ENCODE data around the gene DNAH10.
A peak's percentile ranks its signal among the peaks of the same experiment; 100 is the strongest.

Gene DNAH10

DNA sequence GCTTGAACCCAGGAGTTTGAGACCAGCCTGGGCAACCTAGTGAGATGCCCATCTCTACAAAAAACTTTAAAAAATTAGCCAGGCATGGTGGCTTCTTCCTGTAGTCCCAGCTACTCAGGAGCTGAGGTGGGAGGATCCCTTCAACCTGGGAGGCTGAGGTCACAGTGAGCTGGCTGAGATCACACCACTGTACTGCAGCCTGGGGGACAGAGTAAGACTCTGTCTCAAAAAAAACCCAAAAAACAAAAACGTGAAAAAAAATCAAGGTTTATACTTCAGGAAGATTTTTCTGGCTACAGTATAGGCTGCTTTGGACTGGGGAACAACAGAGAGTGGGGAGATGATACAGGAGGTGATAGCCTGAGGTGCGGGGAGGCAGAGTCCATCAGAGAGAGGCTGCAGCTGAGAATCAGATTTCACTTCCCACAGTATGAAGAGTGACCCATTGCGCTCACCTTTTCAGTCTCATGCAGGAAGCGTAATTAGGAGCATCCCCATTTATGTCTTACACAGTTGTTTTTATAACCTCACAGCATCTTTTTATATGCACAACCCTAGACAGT, 28.9 kb downstream of the DNAH10 start:
- no peak for DNase-seq (ENCODE audit: low read depth)

GRCh38 chr12:123794027-123794426, 31.9 kb downstream of the DNAH10 start:
- no peak for DNase-seq (ENCODE audit: low read depth)

DNA sequence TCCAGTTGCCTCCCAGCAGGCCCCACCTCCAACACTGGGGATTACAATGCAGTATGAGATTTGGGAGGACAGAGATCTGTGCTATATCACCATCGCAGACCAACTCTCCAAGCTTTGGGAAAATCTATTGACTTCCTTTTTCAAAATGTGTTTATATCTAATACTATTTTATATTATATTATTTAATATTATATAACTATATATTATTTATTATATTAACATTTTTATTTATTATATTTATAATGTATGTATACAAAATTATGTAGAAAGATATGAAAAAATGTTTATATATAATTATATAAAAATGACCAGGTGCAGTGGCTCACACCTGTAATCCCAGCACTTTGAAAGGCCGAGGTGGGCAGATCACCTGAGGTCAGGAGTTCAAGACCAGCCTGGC, 36.4 kb downstream of the DNAH10 start:
- DNase-seq (ENCODE audit: low read depth) = no peak

DNA sequence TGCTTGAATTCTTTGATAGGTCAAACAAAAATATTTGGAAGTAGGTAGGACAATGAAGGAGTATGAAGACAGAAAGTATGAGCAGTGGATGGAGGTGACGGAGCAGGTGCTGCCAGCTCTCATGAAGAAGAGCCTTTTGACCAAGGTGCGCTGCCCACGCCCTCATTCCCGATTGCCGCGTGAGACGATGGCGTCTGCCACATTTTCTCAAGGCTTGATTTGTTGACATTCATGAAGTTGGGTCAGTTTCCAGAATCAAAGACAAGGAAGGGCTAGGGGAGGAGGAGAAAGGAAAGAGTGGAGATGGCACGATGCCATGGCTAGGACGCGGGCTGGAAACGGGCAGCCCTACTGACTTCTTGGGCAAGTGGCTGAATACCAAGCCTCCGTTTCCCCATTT, 37.1 kb downstream of the DNAH10 start:
- DNase-seq (ENCODE audit: low read depth) = no peak

GRCh38 chr12:123801573-123802178, 39.6 kb downstream of the DNAH10 start:
- peak; percentile 36 for DNase-seq (ENCODE audit: low read depth)

DNA sequence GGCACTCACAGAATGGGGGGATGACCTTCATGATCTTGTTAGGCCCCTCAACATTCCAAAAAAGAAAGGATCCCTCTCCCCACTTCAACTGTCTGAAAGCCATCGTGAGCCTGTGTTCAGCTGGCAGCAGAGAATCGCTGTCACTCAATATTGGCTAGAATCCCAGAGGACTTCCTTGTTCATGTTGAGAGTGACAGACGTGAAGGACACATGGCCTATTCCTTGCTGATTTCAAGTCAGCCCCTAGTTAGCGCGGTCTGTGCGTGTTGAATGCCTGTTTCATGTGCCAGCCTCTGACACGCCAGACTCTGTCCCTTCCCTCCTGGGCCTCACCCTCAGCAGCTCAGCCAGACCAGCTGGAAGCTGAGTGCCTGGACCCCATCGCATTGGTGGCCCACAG, 43.1 kb downstream of the DNAH10 start:
- DNase-seq (ENCODE audit: low read depth) = no peak

DNA sequence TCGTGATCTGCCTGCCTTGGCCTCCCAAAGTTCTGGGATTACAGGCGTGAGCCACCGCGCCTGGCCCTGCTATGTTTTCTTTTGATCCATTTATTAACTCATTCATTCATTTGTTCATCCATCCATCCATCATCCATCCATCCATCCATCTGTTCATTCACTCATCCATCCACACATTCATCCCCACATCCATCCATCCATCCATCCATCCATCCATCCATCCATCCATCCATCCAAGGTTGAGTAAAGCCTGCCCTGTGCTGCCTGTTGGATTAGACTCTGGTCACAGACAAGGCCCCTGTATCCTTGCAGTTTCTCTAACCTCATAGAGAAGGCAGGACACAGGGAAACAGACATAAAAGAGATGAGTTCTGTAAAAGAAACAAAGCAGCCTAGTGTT, 44.9 kb downstream of the DNAH10 start:
- no peak for DNase-seq (ENCODE audit: low read depth)

DNA sequence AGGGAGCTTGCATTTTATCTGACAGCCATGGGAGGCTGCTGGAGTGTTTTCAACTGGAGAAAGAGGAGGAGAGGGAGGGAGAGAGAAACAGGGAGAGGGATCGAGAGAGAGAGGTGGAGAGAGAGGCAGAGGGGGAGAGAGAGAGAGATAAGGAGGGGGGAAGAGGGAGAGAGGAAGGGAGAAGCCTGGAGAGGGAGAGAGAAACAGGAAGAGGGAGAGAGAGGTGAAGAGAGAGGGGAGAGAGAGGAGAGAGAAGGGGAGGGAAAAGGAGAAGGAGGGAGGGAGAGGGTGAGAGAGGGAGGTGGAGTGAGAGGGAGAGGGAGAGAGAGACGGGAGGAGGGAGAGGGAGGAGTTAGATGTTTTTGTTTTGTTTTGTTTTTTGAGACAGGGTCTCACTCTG, 45.6 kb downstream of the DNAH10 start:
- peak; percentile 18 for DNase-seq (ENCODE audit: low read depth)

DNA sequence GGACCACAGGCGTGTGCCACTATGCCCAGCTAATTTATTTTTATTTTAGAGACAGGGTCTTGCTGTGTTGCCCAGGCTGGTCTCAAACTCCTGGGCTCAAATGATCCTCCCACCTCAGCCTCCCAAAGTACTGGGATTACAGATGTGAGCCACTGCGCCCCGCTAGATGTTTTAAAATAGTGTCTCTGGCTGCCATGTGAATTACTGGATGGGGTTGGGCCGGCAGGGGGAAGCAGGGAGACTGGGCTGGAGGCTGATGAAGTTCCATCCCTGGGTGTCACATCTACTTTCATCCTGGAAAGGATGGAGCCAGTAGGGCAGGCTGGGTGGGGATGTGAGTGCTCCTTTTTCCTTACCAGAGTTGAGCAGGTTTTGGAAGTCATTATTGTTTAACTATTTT, 46.1 kb downstream of the DNAH10 start:
- DNase-seq (ENCODE audit: low read depth) = peak; percentile 10

DNA sequence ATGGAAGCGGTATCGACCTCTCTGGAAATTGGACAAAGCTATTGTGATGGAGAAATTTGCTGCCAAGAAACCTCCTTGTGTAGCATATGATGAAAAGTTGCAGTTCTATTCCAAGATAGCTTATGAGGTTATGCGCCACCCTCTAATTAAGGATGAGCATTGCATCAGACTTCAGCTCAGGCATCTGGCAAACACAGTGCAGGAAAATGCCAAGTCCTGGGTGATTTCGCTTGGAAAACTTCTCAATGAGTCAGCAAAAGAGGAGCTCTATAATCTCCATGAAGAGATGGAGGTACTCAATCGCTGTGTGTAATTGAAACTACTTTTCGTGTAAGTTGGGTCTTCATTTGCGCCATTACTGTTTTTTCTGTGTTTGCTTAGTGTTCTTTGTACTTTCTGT, 51.2 kb downstream of the DNAH10 start:
- DNase-seq (ENCODE audit: low read depth) = peak; percentile 73

GRCh38 chr12:123815968-123816367, 53.9 kb downstream of the DNAH10 start:
- DNase-seq (ENCODE audit: low read depth) = no peak

DNA sequence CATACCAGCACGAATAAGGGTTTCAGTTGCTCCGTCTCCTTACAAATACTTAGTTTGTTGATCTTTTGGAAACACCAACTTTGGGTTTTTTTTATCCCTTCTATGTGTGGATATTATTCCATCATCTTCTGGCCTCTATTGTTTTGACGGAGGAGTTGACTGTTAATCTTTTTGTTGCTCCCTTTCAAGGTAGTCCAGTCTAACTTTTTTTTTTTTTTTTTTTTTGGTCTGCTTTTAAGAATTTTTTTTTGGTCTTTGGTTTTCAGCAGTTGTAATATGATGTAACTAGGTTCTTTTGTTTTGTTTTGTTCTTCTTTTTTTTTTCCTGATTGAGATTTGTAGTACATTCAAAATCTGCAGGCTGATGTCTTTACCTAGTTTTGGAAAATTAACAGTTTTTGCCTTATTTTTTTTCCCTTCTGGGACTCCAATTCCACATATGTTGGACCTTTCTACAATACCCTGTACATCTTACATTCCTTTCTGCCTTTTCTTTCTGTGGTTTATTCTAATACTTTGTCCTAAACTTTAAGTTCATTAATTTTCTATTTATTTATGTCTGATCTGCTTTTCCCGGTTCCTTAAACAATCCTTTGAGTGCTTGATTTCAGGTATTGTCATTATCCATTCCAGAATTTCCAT, 54.9 kb downstream of the DNAH10 start:
- DNase-seq (ENCODE audit: low read depth) = no peak

DNA sequence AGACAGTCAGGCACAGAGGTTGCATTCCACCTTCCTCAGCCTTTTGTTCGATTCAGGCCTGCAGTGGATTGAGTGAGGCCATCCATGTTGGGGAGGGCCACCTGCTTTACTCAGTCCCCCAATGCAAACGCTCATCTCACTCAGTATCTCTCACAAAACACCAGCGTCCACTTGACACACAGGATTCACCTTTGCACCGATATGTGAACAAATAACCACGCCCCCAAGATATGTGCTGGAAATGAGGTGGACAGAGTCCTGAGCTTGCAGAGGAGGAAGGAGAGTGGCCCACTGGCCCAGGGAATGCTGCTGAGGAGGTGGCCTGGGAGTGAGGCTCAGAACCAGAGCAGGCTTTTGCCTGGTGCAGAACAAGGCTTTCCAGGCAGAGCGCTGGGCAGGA, 60.7 kb downstream of the DNAH10 start:
- DNase-seq (ENCODE audit: low read depth) = no peak

DNA sequence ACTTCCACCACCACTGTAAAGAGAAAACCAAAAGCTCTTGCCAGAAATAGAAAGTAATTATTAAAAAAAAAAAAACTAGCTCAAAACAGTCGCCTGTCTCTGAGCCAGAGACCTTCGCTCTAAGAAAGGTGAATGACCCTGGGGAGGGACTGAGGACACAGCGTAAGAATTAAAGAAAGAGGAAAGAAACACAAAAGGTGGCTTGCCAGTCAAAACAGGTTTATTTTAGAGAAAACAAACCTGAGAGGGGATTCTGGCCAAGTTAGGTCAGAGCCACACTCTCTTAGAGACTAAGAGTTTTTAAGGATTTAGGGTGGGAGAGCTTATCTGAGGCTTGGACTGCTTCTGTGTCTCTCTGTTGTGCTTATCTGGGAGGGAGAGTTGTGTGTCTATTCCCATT, 66.0 kb downstream of the DNAH10 start:
- DNase-seq (ENCODE audit: low read depth) = no peak

- DNase-seq (ENCODE audit: low read depth) = no peak
Measured at GRCh38 chr12:123828854-123829547, 66.9 kb downstream of the DNAH10 start.

DNA sequence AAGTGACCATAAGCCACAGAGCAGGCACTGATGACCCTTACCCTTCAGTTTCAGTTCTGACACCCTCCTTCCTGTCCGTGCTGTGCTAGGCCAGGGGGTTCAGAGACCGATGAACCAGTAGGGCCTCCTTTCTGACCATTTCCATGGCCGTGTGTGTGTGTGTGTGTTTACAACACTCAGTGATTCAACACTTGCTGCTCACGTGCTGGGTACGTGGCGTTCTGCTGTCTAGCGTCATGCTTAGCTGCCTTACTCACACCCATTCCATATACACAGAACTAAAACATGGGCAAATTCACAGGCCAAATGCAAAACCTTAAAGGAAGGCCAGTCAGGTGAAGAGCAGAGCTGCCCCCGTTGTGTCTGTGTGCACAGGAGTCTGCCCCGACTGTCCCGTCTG, 67.5 kb downstream of the DNAH10 start:
- DNase-seq (ENCODE audit: low read depth) = peak; percentile 20

GRCh38 chr12:123830675-123831074, 68.6 kb downstream of the DNAH10 start:
- DNase-seq (ENCODE audit: low read depth) = no peak

- no peak for DNase-seq (ENCODE audit: low read depth)
Measured at GRCh38 chr12:123832052-123832451, 70.0 kb downstream of the DNAH10 start.

DNA sequence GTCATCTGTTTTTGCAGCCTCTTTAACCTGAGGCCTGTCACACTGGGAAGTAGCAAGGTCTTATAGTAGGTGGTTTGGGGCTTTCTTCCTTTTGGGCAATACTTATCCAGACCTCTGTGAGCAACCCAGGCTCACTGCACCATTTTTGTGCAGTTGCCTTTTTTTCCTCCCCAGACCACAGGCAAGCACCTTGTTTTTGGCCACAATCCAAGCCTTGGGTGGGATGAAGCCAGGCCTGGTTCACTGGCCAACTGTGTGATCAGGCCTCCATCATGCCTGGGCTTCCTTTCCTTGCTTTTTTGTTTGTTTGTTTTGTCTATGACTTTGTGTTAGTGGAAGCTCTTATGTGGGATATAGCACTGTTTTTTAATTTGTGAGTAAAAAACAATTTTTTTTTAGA, 71.7 kb downstream of the DNAH10 start:
- DNase-seq (ENCODE audit: low read depth) = no peak

GRCh38 chr12:123834845-123835244, 72.7 kb downstream of the DNAH10 start:
- DNase-seq (ENCODE audit: low read depth) = no peak

GRCh38 chr12:123836292-123836691, 74.2 kb downstream of the DNAH10 start:
- DNase-seq (ENCODE audit: low read depth) = no peak

DNA sequence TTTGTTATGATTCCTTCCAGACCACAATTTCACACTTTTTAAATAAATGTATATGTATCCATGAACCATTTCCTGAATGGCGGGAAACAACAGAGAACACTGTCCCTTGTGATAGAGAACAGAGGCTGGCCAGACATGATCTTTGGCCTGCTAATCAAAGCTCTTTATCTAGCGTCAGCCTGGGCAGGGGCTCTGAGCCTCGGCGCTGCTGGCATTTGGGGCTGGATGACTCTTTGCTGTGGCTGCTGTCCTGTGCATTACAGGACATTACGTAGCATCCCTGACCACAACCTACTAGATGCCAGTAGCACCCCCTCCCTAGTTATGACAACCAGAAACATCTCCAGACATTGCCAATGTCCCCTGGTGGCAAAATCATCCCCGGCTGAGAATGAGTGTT, 77.7 kb downstream of the DNAH10 start:
- no peak for DNase-seq (ENCODE audit: low read depth)

- peak; percentile 41 for DNase-seq (ENCODE audit: low read depth)
Measured at GRCh38 chr12:123840765-123841425, 78.8 kb downstream of the DNAH10 start.

Data from amniotic epithelial cell (primary cell).